GM19455 (cell line): ENCODE data around the gene CPN2.

Source experiments
- ATAC-seq: cut with Tn5 transposase; IDR thresholded peaks from one replicate; pipeline ENCODE4 v1.9.1; 2021; ENCODE audit not compliant: unreplicated experiment

The CPN2 gene

GRCh38 chr3:194357681-194358080 is 6.6 kb upstream of the CPN2 start:
- no peak for ATAC-seq

- ATAC-seq = no peak
Observed at GRCh38 chr3:194355379-194355778, 4.3 kb upstream of the CPN2 start.

GRCh38 chr3:194354315-194354714 is 3.2 kb upstream of the CPN2 start:
- no peak for ATAC-seq

- no peak for ATAC-seq
Observed at GRCh38 chr3:194352667-194353246, 1.6 kb upstream of the CPN2 start.

GRCh38 chr3:194351952-194352536 is 916 bp upstream of the CPN2 start:
- no peak for ATAC-seq

GRCh38 chr3:194350726-194351071 is 429 bp downstream of the CPN2 start:
- ATAC-seq = no peak

- no peak for ATAC-seq
Observed at GRCh38 chr3:194348354-194348753, 2.8 kb downstream of the CPN2 start.

- ATAC-seq = no peak
Observed at GRCh38 chr3:194346621-194347020, 4.5 kb downstream of the CPN2 start.

GRCh38 chr3:194346035-194346434 is 5.1 kb downstream of the CPN2 start:
- ATAC-seq = no peak

- no peak for ATAC-seq
Observed at GRCh38 chr3:194344012-194344411, 7.1 kb downstream of the CPN2 start.

- no peak for ATAC-seq
Observed at GRCh38 chr3:194343561-194343893, 7.6 kb downstream of the CPN2 start.

GRCh38 chr3:194342861-194343560 is 8.1 kb downstream of the CPN2 start:
- ATAC-seq = no peak

GRCh38 chr3:194340757-194341400 is 10.2 kb downstream of the CPN2 start:
- no peak for ATAC-seq

GRCh38 chr3:194339840-194340239 is 11.3 kb downstream of the CPN2 start:
- no peak for ATAC-seq

GRCh38 chr3:194339356-194339755 is 11.8 kb downstream of the CPN2 start:
- ATAC-seq = no peak

GRCh38 chr3:194337965-194338753 is 13.0 kb downstream of the CPN2 start:
- ATAC-seq = no peak

- ATAC-seq = no peak
Observed at GRCh38 chr3:194336601-194337355, 14.3 kb downstream of the CPN2 start.

GRCh38 chr3:194333981-194334320 is 17.2 kb downstream of the CPN2 start:
- ATAC-seq = no peak

- peak; percentile 85 for ATAC-seq
Observed at GRCh38 chr3:194333212-194333980, 17.7 kb downstream of the CPN2 start.

GRCh38 chr3:194332858-194333211 is 18.3 kb downstream of the CPN2 start:
- ATAC-seq = no peak
